ENCODE data around the gene FAM98A.

FAM98A gene

DNA sequence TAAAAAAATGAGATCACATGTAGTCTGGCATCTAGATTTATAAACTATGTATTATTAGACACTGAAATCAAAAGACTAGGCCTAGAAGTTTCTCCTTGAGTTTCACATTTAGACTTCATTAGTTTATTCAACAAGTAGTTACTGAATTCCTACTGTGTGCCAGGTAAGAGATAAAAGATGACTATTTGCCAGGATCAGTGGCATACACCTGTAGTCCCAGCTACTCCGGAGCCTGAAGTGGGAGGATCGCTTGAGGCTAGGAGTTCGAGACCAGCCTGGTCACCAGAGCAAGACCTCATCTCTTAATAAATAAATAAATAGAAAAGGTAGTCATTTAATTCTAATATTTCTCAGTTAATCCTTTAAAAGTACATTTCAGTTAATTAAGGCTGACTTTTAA lies 2.1 kb downstream of the FAM98A start:
- DNase-seq (ENCODE audit: low read depth), result no peak

DNA sequence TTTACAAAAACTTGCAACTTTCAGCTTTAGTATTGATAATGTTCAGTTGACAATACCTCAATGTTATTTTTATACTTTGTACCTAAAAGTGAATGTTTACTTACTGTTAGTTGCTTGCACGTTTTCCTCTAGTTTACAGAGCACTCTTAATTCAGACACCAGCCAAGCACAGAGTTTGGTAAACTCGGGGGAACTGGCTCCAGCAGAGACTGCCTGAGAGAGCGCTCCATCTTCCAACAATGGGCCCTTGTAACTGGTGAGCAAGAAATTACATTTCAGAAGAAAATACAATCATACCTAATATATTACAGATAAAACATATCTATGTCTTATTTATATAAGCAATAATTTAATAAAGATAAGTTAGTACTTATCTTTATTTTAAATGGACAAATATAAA lies 3.7 kb downstream of the FAM98A start:
- DNase-seq (ENCODE audit: low read depth), result no peak

DNA sequence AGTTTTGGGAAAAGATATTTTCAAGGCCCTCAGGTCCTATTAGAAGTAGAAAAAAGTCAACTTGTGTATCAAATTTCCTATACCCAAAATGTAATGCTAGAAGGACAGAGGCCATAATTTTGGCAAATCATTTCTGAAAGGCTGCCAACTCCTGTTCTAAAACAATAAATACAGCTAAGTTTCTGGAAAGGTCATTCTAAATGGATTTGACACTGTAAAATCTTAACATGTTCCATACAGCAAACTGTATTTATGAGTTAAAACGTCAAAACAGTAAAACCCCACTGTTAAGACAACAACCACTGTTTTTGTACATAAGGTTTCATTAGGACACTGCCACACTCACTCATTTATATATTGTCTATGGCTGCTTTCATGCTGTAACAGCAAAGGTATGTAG lies 9.7 kb downstream of the FAM98A start:
- DNase-seq (ENCODE audit: low read depth), result no peak

DNA sequence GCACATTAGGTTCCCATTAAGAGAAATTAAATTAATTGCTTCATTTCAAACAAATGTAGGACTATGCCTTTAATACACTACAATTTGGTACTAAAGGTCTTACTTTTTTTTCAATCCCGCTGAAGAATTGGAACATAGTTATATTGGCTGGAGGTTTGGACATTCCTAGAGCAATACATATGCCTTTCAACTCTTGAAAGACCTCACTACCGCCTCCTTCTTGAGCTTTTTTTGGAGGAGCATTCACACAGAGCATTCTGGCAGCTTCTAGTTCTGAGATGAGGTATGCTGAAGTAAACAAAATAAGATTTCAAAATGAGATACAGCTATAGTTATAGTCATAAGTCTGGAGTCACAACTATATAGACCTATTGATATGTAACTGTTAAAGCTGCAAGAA lies 10.9 kb downstream of the FAM98A start:
- DNase-seq (ENCODE audit: low read depth), result no peak

DNA sequence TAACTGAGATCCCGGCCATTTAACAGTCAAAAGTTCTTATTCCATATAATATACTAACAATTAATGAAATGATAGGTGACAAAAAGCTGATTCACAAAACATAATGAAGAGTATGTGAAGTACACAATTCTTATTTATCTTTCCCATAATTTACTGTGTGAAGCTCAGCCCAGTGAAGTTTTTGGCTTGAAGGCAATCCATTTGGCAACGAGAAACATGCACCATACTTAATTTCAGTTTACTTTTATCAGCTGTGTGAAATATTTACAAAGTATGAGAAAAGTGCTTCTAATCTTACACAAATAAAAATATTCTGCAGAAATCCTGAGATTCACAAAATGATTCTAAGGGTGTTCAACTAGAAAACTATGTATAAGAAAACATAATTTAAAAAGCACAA lies 12.3 kb downstream of the FAM98A start:
- DNase-seq (ENCODE audit: low read depth), result no peak

DNA sequence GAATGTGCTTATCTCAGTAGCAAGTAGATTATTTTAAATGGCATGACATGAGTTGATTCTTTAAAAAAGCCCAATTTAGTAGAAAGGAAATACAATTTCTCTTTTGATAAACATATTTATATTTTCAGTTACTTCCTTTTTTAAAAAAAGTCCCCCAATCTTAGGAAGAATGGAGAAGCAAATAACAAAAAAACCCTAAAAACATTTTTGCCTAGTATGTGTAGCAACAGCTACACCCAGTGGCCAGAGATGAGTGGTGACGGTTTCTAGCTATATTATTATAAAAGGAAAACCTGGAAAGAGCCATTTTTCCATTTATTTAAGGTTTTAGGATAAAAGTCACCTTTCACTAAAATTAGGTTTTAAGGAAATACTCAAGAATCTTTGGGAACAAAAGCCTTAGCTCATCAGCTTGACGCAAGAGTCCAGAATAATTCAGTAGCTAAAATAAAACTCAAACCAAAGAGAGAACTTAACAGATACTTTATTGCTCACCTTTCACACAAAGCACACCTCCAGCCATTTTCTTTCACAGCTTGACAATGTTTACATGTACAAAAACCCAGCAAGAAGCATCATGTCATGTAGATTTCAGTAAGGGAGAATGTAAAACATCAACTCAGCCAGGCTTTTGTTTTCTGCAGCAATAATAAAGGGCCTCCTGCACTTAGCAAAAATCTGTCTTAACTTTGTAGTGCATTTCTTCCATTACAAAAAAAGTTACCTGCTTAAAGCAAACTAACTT lies 15.7 kb downstream of the FAM98A start:
- DNase-seq (ENCODE audit: low read depth), result no peak

DNA sequence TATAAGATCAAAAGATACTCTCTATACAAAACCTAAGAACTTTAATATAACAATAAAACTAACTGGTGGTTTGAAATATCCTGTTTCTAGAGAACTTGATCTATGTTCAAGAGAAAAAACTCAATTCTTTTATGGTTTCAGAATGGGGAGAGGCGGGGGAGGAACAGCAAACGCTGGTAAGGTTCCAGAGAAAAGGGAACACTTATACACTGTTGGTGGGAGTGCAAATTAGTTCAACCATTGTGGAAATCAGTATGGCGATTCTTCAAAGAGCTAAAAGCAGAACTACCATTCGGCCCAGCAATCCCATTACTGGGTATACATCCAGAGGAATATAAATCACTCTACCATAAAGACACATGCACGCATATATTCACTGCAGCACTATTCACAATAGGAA lies 17.2 kb downstream of the FAM98A start:
- no peak for DNase-seq (ENCODE audit: low read depth)

DNA sequence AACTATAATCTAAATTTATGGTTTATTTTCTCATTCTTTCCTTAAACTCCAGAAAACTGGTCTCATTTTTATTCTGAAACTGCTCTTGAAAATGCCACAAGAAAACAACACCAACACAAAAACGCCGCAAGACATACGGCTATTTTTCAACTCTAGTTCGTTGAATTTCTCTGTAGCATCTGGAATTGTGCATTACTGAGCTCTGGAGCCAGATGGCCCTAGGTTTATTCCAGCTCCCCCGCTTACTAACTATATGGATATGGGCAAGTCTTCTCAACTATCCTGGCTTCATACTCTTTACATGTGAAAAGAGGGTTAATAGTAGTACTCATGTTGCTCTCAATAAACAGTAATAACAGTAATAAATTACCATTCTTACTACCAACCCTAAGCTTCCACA lies 19.9 kb downstream of the FAM98A start:
- DNase-seq (ENCODE audit: low read depth), result no peak

DNA sequence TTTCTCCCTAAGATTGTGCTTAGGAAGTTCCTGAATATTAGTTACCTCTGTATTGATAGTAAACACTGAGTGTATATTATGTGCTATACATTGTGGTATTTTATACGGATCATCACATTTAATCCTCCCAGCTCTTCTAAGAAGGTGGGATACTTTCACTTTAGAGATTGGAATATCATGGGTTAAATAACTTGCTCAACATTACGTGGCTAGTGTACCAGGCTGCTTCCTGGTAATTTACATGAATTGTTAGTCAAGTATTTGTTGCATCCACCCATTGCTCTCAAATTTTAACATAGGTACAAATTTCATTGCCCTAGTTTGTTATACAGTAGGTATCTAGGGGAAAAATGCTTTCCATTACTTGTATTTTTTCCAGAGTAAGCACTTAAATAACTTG lies 21.4 kb downstream of the FAM98A start:
- no peak for DNase-seq (ENCODE audit: low read depth)

DNA sequence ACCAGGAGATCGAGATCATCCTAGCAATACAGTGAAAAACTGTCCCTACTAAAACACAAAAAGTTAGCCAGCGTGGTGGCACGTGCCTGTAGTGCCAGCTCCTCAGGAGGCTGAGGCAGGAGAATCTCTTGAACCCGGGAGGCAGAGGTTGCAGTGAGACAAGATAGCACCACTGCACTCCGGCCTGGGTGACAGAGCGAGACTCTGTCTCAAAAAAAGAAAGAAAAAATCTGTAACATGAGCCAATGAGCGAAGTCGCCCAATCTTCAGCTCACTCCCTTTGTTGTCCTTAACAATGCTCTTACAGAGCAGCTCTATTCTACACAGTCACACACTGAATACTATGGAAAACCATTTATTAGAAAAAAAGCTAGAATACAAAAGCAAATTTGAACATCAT lies 22.0 kb downstream of the FAM98A start:
- DNase-seq (ENCODE audit: low read depth), result no peak

DNA sequence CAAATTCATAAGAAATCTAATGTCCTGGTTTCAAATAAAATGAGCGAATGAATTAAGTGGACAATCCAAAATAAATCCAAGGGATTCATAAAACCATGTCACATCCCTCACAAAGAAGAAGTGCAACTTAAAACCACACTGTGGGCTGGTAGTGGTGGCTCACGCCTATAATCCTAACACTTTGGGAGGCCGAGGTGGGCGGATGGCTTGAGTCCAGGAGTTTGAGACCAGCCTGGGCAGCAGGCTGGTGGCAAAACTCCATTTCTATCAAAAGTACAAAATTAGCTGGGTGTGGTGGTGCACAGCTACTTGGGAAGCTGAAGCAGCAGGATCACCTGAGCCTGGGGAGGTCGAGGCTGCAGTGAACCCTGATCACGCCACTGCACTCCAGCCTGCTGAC lies 25.4 kb downstream of the FAM98A start:
- DNase-seq (ENCODE audit: low read depth), result no peak

DNA sequence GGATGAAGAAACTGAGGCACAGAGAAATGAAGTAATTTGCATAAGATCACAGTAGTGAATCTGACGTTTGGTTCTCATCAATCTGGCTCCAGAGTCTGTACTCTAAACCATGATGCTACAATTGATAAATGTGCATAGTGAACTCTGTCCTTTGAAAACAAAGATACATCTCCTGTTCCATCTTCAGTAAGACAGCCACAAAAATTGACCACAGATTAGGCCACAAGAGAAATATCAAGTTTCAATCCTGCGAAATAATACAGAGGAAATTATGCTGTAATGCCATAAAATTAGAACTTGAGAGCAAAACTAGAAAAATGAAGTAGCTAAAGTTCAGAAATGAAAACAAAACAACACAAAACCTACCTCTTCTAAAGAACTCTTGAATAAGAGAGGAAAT lies 28.4 kb downstream of the FAM98A start:
- no peak for DNase-seq (ENCODE audit: low read depth)

DNA sequence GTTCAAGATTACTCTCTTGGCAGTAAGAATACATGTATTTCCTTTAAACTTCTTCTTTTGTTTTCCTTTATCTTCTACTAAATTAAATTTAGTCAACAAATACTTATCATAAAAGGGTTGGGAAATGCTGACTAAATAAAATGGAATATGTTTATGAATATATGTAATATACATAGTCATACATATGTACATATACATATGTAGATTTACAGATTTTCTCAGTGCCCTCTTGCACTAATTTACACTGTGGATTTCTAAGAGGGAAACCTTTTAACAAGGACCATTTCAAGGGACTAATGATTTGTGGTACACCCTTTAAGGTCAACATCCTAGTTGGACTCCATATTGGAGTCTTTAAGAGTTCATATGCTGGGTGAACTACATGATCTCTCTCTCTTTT lies 37.2 kb downstream of the FAM98A start:
- DNase-seq (ENCODE audit: low read depth), result no peak

DNA sequence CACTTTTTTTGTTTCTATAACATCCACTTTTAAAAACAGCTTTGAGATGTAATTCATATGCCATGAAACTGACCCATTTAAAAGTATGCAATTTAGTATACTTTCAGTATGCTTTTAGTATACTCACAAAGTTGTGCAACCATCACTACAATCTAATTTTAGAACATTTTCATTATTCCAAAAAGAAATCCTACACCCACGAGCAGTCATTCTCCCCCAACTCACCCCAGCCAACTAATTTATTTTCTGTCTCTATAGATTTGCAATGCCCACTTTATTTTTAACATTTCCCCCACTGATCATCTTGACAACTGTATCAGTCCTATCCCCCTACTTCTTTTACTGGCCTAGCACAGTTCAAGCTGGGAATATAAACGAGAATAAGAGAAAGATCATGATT lies 39.1 kb downstream of the FAM98A start:
- DNase-seq (ENCODE audit: low read depth), result no peak

DNA sequence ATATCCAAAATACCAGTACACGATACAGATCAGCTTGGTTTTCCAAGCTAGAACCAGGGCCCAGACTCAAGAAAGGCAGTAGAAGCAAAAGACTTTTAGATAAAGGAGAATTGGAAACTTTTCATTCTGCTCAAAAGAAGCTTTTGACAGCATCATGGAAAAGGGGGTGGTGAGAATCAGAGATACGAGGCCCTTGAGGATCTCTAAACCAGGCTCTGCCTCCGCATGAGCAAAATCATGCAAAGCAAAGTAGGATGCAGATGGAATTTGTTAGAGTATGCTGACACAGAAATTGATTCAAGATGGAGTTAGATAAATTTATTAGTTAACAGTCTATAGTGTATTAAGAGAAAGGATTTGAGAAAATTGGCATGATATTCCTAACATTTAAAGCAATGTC lies 39.8 kb downstream of the FAM98A start:
- DNase-seq (ENCODE audit: low read depth), result no peak

DNA sequence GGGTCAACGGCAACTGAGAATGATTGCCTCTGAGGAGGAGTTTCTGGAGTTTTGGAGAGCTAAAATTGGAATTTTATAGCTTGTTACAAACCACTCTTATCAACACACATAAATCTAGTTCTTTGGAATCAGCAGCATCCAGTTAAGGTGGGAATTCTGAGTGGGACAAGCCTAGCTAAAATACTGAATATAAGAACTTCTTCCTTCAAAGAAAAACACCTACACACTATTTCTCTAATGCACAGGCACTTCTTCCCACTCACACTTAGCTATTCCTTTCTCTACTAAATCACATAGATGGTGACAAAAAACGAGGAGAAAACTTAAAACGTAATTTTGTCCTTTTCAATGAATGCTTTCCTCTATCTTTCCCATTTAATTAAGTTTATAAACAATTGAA lies 43.4 kb downstream of the FAM98A start:
- DNase-seq (ENCODE audit: low read depth), result no peak

DNA sequence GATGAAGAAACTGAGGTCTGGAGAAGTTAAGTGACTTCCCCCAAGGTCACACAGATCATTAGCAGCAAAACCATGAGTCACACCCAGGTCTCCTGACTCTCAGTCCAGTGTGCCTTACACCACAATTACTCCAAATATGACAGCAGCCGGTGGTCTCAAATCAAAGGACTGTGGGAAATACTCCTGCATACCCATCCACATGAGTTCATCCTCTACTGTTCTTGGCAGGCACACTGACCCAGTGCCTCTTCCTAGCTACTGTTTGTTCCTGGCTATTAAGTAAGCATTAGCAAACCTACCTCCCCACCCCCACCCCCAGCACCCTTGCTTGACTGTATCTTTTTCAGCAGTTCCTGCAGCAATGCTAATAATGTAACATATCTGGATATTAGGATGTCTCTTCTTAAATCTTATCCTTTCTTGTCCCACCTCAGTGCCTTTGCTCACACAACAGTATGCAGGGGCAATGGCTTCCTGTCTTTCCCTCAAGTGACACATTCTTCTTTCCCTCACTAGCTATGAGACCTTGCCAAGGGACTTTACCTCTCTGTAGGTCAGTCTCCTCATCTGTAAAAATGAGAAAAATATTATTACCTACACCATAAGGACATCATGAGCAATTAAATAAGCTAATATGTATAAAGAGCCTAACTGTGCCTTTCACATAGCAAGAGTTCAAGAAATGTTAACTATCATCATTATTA lies 46.2 kb downstream of the FAM98A start:
- no peak for DNase-seq (ENCODE audit: low read depth)

DNA sequence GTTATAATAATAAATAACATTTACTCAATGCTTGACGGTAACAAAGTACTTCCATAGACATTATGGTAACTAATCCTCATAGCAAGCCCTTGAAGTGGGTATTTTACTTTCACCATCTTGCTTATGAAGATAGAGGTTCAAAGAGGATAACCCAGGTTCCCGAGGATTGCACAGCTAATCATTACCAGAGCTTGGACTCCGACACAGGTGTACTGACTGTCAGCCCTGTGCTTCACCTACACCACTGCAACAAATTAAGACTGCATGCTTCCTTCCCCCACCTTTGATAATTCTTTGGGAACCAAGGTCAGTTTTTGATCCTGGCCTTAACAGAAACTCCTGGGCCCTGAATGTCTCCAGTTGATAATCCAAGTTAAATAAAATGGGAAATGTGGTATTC lies 48.9 kb downstream of the FAM98A start:
- no peak for DNase-seq (ENCODE audit: low read depth)

DNA sequence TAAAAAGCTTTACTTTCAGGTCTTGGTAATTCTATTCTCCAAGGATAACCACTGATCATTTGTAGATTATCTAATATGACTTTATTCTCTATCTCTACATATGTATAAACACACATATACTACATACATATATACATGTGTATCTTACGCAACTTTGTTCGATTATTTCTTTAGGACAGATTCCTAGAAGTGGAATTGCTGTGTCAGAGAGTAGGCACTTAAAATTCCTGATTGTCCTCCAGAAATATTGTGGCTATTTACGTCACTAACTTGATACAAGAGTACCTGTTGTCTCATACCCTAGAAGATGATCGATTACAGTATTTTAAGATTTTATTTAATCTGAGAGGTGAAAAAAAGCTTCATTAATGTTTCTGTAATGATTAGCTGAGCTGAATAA lies 57.9 kb downstream of the FAM98A start:
- DNase-seq (ENCODE audit: low read depth), result no peak

DNA sequence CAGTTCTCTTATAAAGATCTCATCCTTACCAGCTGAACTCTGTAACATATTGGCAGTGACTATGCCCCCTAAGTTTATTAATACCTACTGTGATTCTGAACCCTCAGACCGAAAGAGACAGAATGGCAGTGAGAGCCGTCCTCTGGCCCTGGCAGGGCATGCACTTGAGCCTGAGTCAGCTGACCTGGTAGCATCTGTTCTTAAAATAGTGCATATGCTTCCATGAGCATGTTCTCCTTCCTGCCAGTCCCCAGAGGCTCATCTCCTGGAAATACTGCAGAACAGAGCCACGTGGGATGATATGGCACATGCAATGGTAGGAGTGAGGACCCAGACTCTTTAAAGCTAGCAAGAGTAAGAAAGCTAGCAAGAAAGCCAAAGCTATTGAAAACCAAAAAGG lies 63.7 kb downstream of the FAM98A start:
- no peak for DNase-seq (ENCODE audit: low read depth)

All from stimulated activated CD8-positive, alpha-beta memory T cell treated with anti-CD3 and anti-CD28 coated beads, Interleukin-12 subunit alpha, Interleukin-12 subunit beta, amount 100 ng/mL, for 4 hours (primary cell).